Esophagus muscularis mucosa (tissue), 3 donors: ENCODE measurements around the gene CMTM5.

Experiments used
- EP300 ChIP-seq: sonication (generic); formaldehyde crosslinking; IDR thresholded peaks from one replicate; pipeline ENCODE4 v1.6.1; 2017; ENCODE audit warnings: antibody characterized with exemption
- POLR2AphosphoS5 ChIP-seq, 2 donors: sonication (generic); formaldehyde crosslinking; IDR thresholded peaks; one replicate each; pipeline ENCODE4 v1.6.1; 2017; ENCODE audit warnings: antibody characterized with exemption in 2 of 2

GRCh38 chr14:23406244-23406643 is 29.4 kb downstream of the CMTM5 start:
- TF ChIP-seq POLR2AphosphoS5 (IDR thresholded peaks at IDR 0.05), result no peak
- TF ChIP-seq EP300, result no peak
